IMR-90 (cell line): ENCODE measurements around the gene MALAT1. TPM values are rescaled to one million over a fixed set of nuclear protein-coding genes. Genes with fewer than 3 reads are reported as not detected.
A peak's percentile ranks its signal among the peaks of the same experiment; 100 is the strongest.

ENCODE experiments used
- ATAC-seq: fragments of 200-7000 bp; cut with Tn5 transposase; 2 replicates; pipeline ENCODE4 v1.9.1; 2020; ENCODE audit warnings: low read depth, mild to moderate bottlenecking, moderate library complexity
- BruUV-seq: library from RNA; stranded (reverse); fragments of 400-500 nt; replicated peaks from 2 replicates; lab custom pipeline; 2021; lab: Mats Ljungman, UMichigan
- CTCF ChIA-PET: fragments of 300-600 bp; formaldehyde crosslinking; extraction: SDS; loops from one replicate; lab custom pipeline; 2021; ENCODE audit warnings: antibody characterized with exemption; lab: Yijun Ruan, JAX
- POLR2A ChIA-PET: fragments of 300-600 bp; sonication (Branson Sonifier 250); formaldehyde crosslinking; loops from one replicate; lab custom pipeline; 2022; ENCODE audit warnings: antibody characterized with exemption; ENCODE audit not compliant: unreplicated experiment; lab: Charles Lee
- DNase-seq: peaks from one replicate; pipeline ENCODE4 v3.0.0; 2013
- H2AFZ ChIP-seq: replicated peaks from 2 replicates; pipeline ENCODE3; 2013; ENCODE audit warnings: low read length, mild to moderate bottlenecking; ENCODE audit not compliant: poor library complexity
- H2AK5ac ChIP-seq: 2 replicates; pipeline ENCODE4 v1.6.1; 2013; ENCODE audit warnings: low read depth, low read length, inconsistent platforms
- H2AK9ac ChIP-seq: replicated peaks from 2 replicates; pipeline ENCODE3; 2013; ENCODE audit warnings: mild to moderate bottlenecking, low read depth, low read length, moderate library complexity; ENCODE audit not compliant: poor library complexity
- H2BK120ac ChIP-seq: 2 replicates; pipeline ENCODE4 v1.6.1; 2013; ENCODE audit warnings: low read depth, low read length, inconsistent platforms
- H2BK15ac ChIP-seq: 3 replicates; pipeline ENCODE4 v1.6.1; 2013; ENCODE audit warnings: low read depth, low read length, inconsistent platforms
- H2BK20ac ChIP-seq: 2 replicates; pipeline ENCODE4 v1.6.1; 2013; ENCODE audit warnings: low read depth, mild to moderate bottlenecking, inconsistent platforms, low read length, moderate library complexity
- H2BK5ac ChIP-seq: 2 replicates; pipeline ENCODE4 v1.6.1; 2013; ENCODE audit warnings: mild to moderate bottlenecking, low read depth, low read length, inconsistent platforms; ENCODE audit not compliant: poor library complexity, severe bottlenecking
- H3K14ac ChIP-seq: replicated peaks from 2 replicates; pipeline ENCODE4 v1.6.1; 2013; ENCODE audit warnings: low read depth, low read length, inconsistent platforms
- H3K18ac ChIP-seq: 2 replicates; pipeline ENCODE4 v1.6.1; 2013; ENCODE audit warnings: low read depth, low read length, control low read depth
- H3K23ac ChIP-seq: 2 replicates; pipeline ENCODE4 v1.6.1; 2013; ENCODE audit warnings: low read depth, low read length, inconsistent platforms
- H3K27ac ChIP-seq: 2 replicates; pipeline ENCODE4 v1.5.1; 2013; ENCODE audit warnings: mild to moderate bottlenecking, control low read depth, low read length; ENCODE audit not compliant: insufficient read depth
- H3K27me3 ChIP-seq: 2 replicates; pipeline ENCODE4 v1.6.1; 2013; ENCODE audit warnings: low read length; ENCODE audit not compliant: control insufficient read depth, insufficient read depth
- H3K36me3 ChIP-seq: 2 replicates; pipeline ENCODE4 v1.6.1; 2013; ENCODE audit warnings: low read length, mixed read lengths; ENCODE audit not compliant: control insufficient read depth, insufficient read depth
- H3K4ac ChIP-seq: 2 replicates; pipeline ENCODE4 v1.6.1; 2013; ENCODE audit warnings: low read depth, low read length, inconsistent platforms
- H3K4me1 ChIP-seq: 2 replicates; pipeline ENCODE4 v1.6.1; 2013; ENCODE audit warnings: low read length, mixed read lengths; ENCODE audit not compliant: control insufficient read depth, insufficient read depth
- H3K4me2 ChIP-seq: 2 replicates; pipeline ENCODE4 v1.6.1; 2013; ENCODE audit warnings: low read depth, mild to moderate bottlenecking, control low read depth, low read length, moderate library complexity
- H3K4me3 ChIP-seq: 2 replicates; pipeline ENCODE4 v1.5.1; 2013; ENCODE audit warnings: low read depth, mild to moderate bottlenecking, control low read depth, low read length, moderate library complexity; ENCODE audit not compliant: insufficient read depth
- H3K56ac ChIP-seq: 2 replicates; pipeline ENCODE4 v1.6.1; 2013; ENCODE audit warnings: low read length, inconsistent platforms; ENCODE audit not compliant: insufficient read depth; ENCODE audit errors: extremely low read depth
- H3K79me1 ChIP-seq, 2 experiments: 2 replicates each; pipeline ENCODE4 v1.6.1; 2013; ENCODE audit warnings: low read length in 2 of 2, inconsistent platforms in 1 of 2, low read depth in 1 of 2
- H3K9ac ChIP-seq: 2 replicates; pipeline ENCODE4 v1.6.1; 2013; ENCODE audit warnings: low read depth, low read length, control low read depth
- H3K9me1 ChIP-seq: 2 replicates; pipeline ENCODE4 v1.6.1; 2013; ENCODE audit warnings: low read length, inconsistent platforms; ENCODE audit not compliant: insufficient read depth
- H3K9me3 ChIP-seq: 2 replicates; pipeline ENCODE4 v1.6.1; 2013; ENCODE audit warnings: low read length; ENCODE audit not compliant: control insufficient read depth, insufficient read depth
- H4K20me1 ChIP-seq: 2 replicates; pipeline ENCODE4 v1.6.1; 2013; ENCODE audit warnings: low read length, inconsistent platforms; ENCODE audit not compliant: insufficient read depth
- H4K5ac ChIP-seq: 2 replicates; pipeline ENCODE4 v1.6.1; 2013; ENCODE audit warnings: mild to moderate bottlenecking, low read depth, low read length, control low read depth
- H4K8ac ChIP-seq, 2 experiments: 2 replicates each; pipeline ENCODE4 v1.6.1; 2013; ENCODE audit warnings: low read depth in 2 of 2, low read length in 2 of 2, control low read depth in 1 of 2, inconsistent platforms in 1 of 2
- H4K91ac ChIP-seq: 2 replicates; pipeline ENCODE4 v1.6.1; 2013; ENCODE audit warnings: low read depth, low read length, inconsistent platforms; ENCODE audit not compliant: insufficient read depth
- BHLHE40 ChIP-seq: fragments of 150-350 bp; IDR thresholded peaks from 2 replicates; pipeline ENCODE4 v1.6.1; 2016; ENCODE audit warnings: mild to moderate bottlenecking, low read depth, low read length
- CEBPB ChIP-seq: IDR thresholded peaks from 2 replicates; pipeline ENCODE4 v1.6.1; 2012; ENCODE audit warnings: low read depth, low read length, improper control_type of control experiment
- CTCF ChIP-seq: conservative IDR thresholded peaks from 2 replicates; pipeline ENCODE4 v1.5.1; 2012; ENCODE audit warnings: mild to moderate bottlenecking, low read depth, low read length, improper control_type of control experiment
- ELK1 ChIP-seq: fragments of 150-350 bp; IDR thresholded peaks from 2 replicates; pipeline ENCODE4 v1.6.1; 2016; ENCODE audit warnings: low read depth, mild to moderate bottlenecking, low read length, moderate library complexity, borderline replicate concordance
- FOS ChIP-seq: fragments of 150-350 bp; IDR thresholded peaks from 2 replicates; pipeline ENCODE4 v1.6.1; 2016; ENCODE audit warnings: low read depth, low read length
- MAZ ChIP-seq: IDR thresholded peaks from 2 replicates; pipeline ENCODE4 v1.6.1; 2012; ENCODE audit warnings: low read depth, mild to moderate bottlenecking, low read length, improper control_type of control experiment, moderate library complexity, borderline replicate concordance
- MXI1 ChIP-seq: IDR thresholded peaks from 2 replicates; pipeline ENCODE4 v1.6.1; 2012; ENCODE audit warnings: low read depth, mild to moderate bottlenecking, low read length, moderate library complexity, borderline replicate concordance
- NFE2L2 ChIP-seq: fragments of 150-350 bp; IDR thresholded peaks from 2 replicates; pipeline ENCODE4 v1.6.1; 2016; ENCODE audit warnings: low read depth, mild to moderate bottlenecking, low read length
- POLR2A ChIP-seq: IDR thresholded peaks from 2 replicates; pipeline ENCODE4 v1.6.1; 2012; ENCODE audit warnings: mild to moderate bottlenecking, low read depth, low read length
- RCOR1 ChIP-seq: IDR thresholded peaks from 2 replicates; pipeline ENCODE4 v1.6.1; 2012; ENCODE audit warnings: mild to moderate bottlenecking, low read length, improper control_type of control experiment; ENCODE audit not compliant: insufficient replicate concordance
- RFX5 ChIP-seq: IDR thresholded peaks from 2 replicates; pipeline ENCODE4 v1.8.0; 2012; ENCODE audit warnings: low read depth, mild to moderate bottlenecking, low read length, moderate library complexity
- SMC3 ChIP-seq: fragments of 150-350 bp; IDR thresholded peaks from 2 replicates; pipeline ENCODE4 v1.6.1; 2016; ENCODE audit warnings: low read depth, mild to moderate bottlenecking, antibody characterized with exemption, low read length, moderate library complexity
- USF2 ChIP-seq: fragments of 150-350 bp; IDR thresholded peaks from 2 replicates; pipeline ENCODE4 v1.6.1; 2017; ENCODE audit warnings: mild to moderate bottlenecking, antibody characterized with exemption, low read length, low read depth
- WGBS, 2 experiments: methylation state at CpG; one replicate each; pipeline versions ENCODE4 v1.1.5 to v1.1.7; 2013; ENCODE audit warnings: missing lambda C conversion rate in 2 of 2; ENCODE audit not compliant: insufficient read length in 1 of 2; ENCODE audit errors: extremely low coverage in 2 of 2; 5-methylcytosine and 5-hydroxymethylcytosine counted together
- dilution Hi-C: fragments of 300-500 bp; cut with HindIII; formaldehyde crosslinking; loops from one replicate; pipeline ENCODE4 v1.14.3; 2018; ENCODE audit warnings: low sequenced_read_pairs; ENCODE audit not compliant: unreplicated experiment
- in situ Hi-C: fragments of 300-500 bp; cut with MboI; formaldehyde crosslinking; loops from 3 replicates; pipeline ENCODE4 v1.14.3; 2019; ENCODE audit warnings: low sequenced_read_pairs, inconsistent platforms, mixed read lengths
- intact Hi-C: fragments of 100-400 bp; cut with micrococcal nuclease; formaldehyde crosslinking; loops from 2 replicates; pipeline ENCODE4 v1.10.0; 2022
- polyA plus RNA-seq, 3 experiments: library from polyadenylated mRNA; depleted of rRNA; stranded (reverse); fragments of >200 nt; gene quantifications; 2 replicates each; pipeline ENCODE4 v1.2.3, GENCODE V29; 2012; ENCODE audit warnings: low replicate concordance in 1 of 3
- total RNA-seq: library from RNA; depleted of rRNA; stranded (reverse); fragments of >200 nt; gene quantifications from 2 replicates; pipeline ENCODE4 v1.2.3, GENCODE V29; 2012

MALAT1 gene
- total and polyA plus RNA-seq, 2 of the 4 experiments (the other 2 are of a cell fraction) = 636 to 3,569 TPM

- Histone ChIP-seq H2BK120ac (peak overlapping the region; percentile 94), H3K4me3 (peak overlapping the region; percentile 73), H3K9me3 (no peaks in the 10 kb centered on the region), H2BK15ac (peak overlapping the region; percentile 100; the same call in 2 of the 3 replicates), H4K91ac (peak overlapping the region; percentile 100), H3K27me3 (no peaks in the 10 kb centered on the region), H4K8ac (peak overlapping the region; percentile 99 to 100), H4K5ac (peak overlapping the region; percentile 98), H3K9ac (peak overlapping the region; percentile 98), H2AK5ac (peak overlapping the region; percentile 100), H3K4me1 (peaks cover 22% of the 10 kb centered on the region), H3K9me1 (peaks cover 3% of the 10 kb centered on the region), H2BK20ac (peak overlapping the region; percentile 73), H3K4me2 (peak overlapping the region; percentile 96), H3K36me3 (no peaks in the 10 kb centered on the region), H3K56ac (peak overlapping the region; percentile 96), H3K27ac (peak overlapping the region; percentile 100), H3K23ac (peak overlapping the region; percentile 98), H4K20me1 (no peaks in the 10 kb centered on the region), H3K4ac (peak overlapping the region; percentile 99), H3K18ac (peak overlapping the region; percentile 92), H2AK9ac (peak overlapping the region; percentile 100), H2AFZ (peak overlapping the region; percentile 96), H3K79me1 (peaks cover 7 to 70% of the 10 kb centered on the region in 2 experiments; a peak in 3 of 4 replicates), H2BK5ac (peak overlapping the region; percentile 100), H3K14ac (peak overlapping the region; percentile 99)
- POLR2A ChIA-PET = interaction anchor here (0.7 to 7.2 kb wide), 7 partner anchors 11 to 55 kb away, joined by 4 to 494 read pairs (median 22); partner anchors contain the start of genes MALAT1 and NEAT1
- CTCF ChIA-PET = no interaction called here
- dilution Hi-C loops (no loop called here), in situ Hi-C loops (no loop called here), intact Hi-C loops (loop anchor here (1.0 kb wide), 1 partner anchor 15 kb away; no protein-coding TSS in a partner anchor)
- DNase-seq (peak; percentile 92), ATAC-seq (peak; percentile 72)
- WGBS, 2 experiments = 0% methylated on average over 26 of the region's 60 CpGs; no CpG with 5 or more reads in 1 of the 2 experiments
- BruUV-seq = no TSS peak
- TF ChIP-seq USF2 = peak; percentile 98
- TF ChIP-seq CTCF = no peak
- TF ChIP-seq BHLHE40 = peak; percentile 88
- TF ChIP-seq SMC3 = peak; percentile 11; the same call in 1 of the 2 replicates
- 0 out of 2 replicates have a peak, but pooled peaks have one; percentile 17 for TF ChIP-seq ELK1
- no peak for TF ChIP-seq RCOR1
- peak; percentile 82 for TF ChIP-seq FOS
- peak; percentile 75; the same call in 1 of the 2 replicates for TF ChIP-seq MAZ
- no peak for TF ChIP-seq MXI1
- TF ChIP-seq NFE2L2 = peak; percentile 65; the same call in 1 of the 2 replicates
- TF ChIP-seq POLR2A = peak; percentile 83
- TF ChIP-seq RFX5 = no peak
- TF ChIP-seq CEBPB = peak; percentile 93
Observed at GRCh38 chr11:65477149-65477965, 21.5 kb upstream of the MALAT1 start.
